GM12892 (cell line): ENCODE data around the gene MYCBPAP.

Experiments
- POLR2A ChIP-seq: IDR thresholded peaks from 2 replicates; pipeline ENCODE4 v1.6.1; 2011; ENCODE audit warnings: low read depth, low read length, control low read depth
- TAF1 ChIP-seq: IDR thresholded peaks from 2 replicates; pipeline ENCODE4 v1.6.1; 2011; ENCODE audit warnings: low read depth, mild to moderate bottlenecking, control low read depth, low read length, borderline replicate concordance

GRCh38 chr17:50465635-50466034 lies 42.6 kb upstream of the MYCBPAP start:
- TF ChIP-seq POLR2A (no peak), TAF1 (no peak)
